Posterior cingulate gyrus (tissue), 11 donors: ENCODE results near the gene GOLPH3.
"Not testable (repeated sequence)": the region's sequence is repeated elsewhere in the genome, so short reads cannot be mapped to it uniquely, and the experiment has no call there.

Experiments used
- DNase-seq, 10 donors: peaks; one replicate each; pipeline versions ENCODE4 v3.0.0 to v3.0.0-alpha.2; 2020 to 2021; ENCODE audit warnings: mixed read lengths in 3 of 10
- intact Hi-C: fragments of 100-400 bp; cut with DNase I; formaldehyde crosslinking; loops from one replicate; pipeline ENCODE4 v1.15.1; 2023

Gene GOLPH3

GRCh38 chr5:32143617-32144377 lies 30.3 kb downstream of the GOLPH3 start:
- no peak for DNase-seq
- intact Hi-C loops, result no loop called here

- intact Hi-C loops, result no loop called here
- DNase-seq, result peak in 7 of 10 donors; percentile 19 to 85 (median 48)
Observed at GRCh38 chr5:32138839-32139493, 35.2 kb downstream of the GOLPH3 start.

GRCh38 chr5:32136342-32136741 lies 37.8 kb downstream of the GOLPH3 start:
- DNase-seq, result no peak
- intact Hi-C loops, result no loop called here

- DNase-seq, result no peak
- intact Hi-C loops, result no loop called here
Observed at GRCh38 chr5:32135086-32135485, 39.0 kb downstream of the GOLPH3 start.

- intact Hi-C loops, result no loop called here
Observed at GRCh38 chr5:32132757-32133156, 41.4 kb downstream of the GOLPH3 start.

GRCh38 chr5:32131604-32132003 lies 42.5 kb downstream of the GOLPH3 start:
- intact Hi-C loops, result no loop called here
- no peak for DNase-seq

More at GRCh38 chr5:32132757-32133156, 41.4 kb downstream of the GOLPH3 start:
- DNase-seq, result no peak

- no peak for DNase-seq
- intact Hi-C loops, result no loop called here
Observed at GRCh38 chr5:32130865-32131264, 43.3 kb downstream of the GOLPH3 start.

GRCh38 chr5:32129074-32129598 lies 45.0 kb downstream of the GOLPH3 start:
- no peak for DNase-seq
- intact Hi-C loops, result no loop called here

GRCh38 chr5:32127711-32128110 lies 46.4 kb downstream of the GOLPH3 start:
- intact Hi-C loops, result no loop called here
- DNase-seq, result no peak

GRCh38 chr5:32126691-32127090 lies 47.4 kb downstream of the GOLPH3 start:
- intact Hi-C loops, result no loop called here
- no peak for DNase-seq

- intact Hi-C loops, result no loop called here
- DNase-seq, result no peak
Observed at GRCh38 chr5:32123889-32124676, 50.0 kb downstream of the GOLPH3 start.

- intact Hi-C loops, result no loop called here
- DNase-seq, result no peak
Observed at GRCh38 chr5:32123058-32123805, 50.9 kb downstream of the GOLPH3 start.

- intact Hi-C loops, DNase-seq: not testable (repeated sequence)
Observed at GRCh38 chr5:32118922-32119321, 55.2 kb downstream of the GOLPH3 start.

GRCh38 chr5:32116574-32117313 lies 57.4 kb downstream of the GOLPH3 start:
- DNase-seq, result no peak
- intact Hi-C loops, result no loop called here

GRCh38 chr5:32115985-32116384 lies 58.1 kb downstream of the GOLPH3 start:
- intact Hi-C loops, result no loop called here
- DNase-seq, result no peak

GRCh38 chr5:32110111-32110696 lies 63.9 kb downstream of the GOLPH3 start:
- intact Hi-C loops, result no loop called here
- no peak for DNase-seq

- DNase-seq, result no peak
- intact Hi-C loops, result loop anchor here (5.0 kb wide), 1 partner anchor 63 kb away; the partner anchor contains the start of gene GOLPH3
Observed at GRCh38 chr5:32109236-32109635, 64.9 kb downstream of the GOLPH3 start.

- intact Hi-C loops, result loop anchor here (5.0 kb wide), 1 partner anchor 64 kb away; the partner anchor contains the start of gene GOLPH3
- DNase-seq, result no peak
Observed at GRCh38 chr5:32108167-32108566, 66.0 kb downstream of the GOLPH3 start.

GRCh38 chr5:32107291-32107690 lies 66.8 kb downstream of the GOLPH3 start:
- DNase-seq, result no peak
- intact Hi-C loops, result loop anchor here (5.0 kb wide), 1 partner anchor 65 kb away; the partner anchor contains the start of gene GOLPH3
